ENCODE measurements around the gene PPP1R12C.
"Not testable (repeated sequence)": the region's sequence is repeated elsewhere in the genome, so short reads cannot be mapped to it uniquely, and the experiment has no call there.

Gene PPP1R12C

GRCh38 chr19:55109527-55110291 lies 7.7 kb downstream of the PPP1R12C start:
- no peak for DNase-seq

- not testable (repeated sequence) for DNase-seq
Measured at GRCh38 chr19:55107252-55107651, 10.2 kb downstream of the PPP1R12C start.

- no peak for DNase-seq
Measured at GRCh38 chr19:55106591-55106990, 10.8 kb downstream of the PPP1R12C start.

- no peak for DNase-seq
Measured at GRCh38 chr19:55105237-55105636, 12.2 kb downstream of the PPP1R12C start.

GRCh38 chr19:55103190-55103589 lies 14.2 kb downstream of the PPP1R12C start:
- DNase-seq = no peak

GRCh38 chr19:55101261-55101660 lies 16.2 kb downstream of the PPP1R12C start:
- no peak for DNase-seq

- no peak for DNase-seq
Measured at GRCh38 chr19:55099557-55100506, 17.6 kb downstream of the PPP1R12C start.

- no peak for DNase-seq
Measured at GRCh38 chr19:55098716-55099556, 18.5 kb downstream of the PPP1R12C start.

- DNase-seq = no peak
Measured at GRCh38 chr19:55097864-55098715, 19.3 kb downstream of the PPP1R12C start.

- no peak for DNase-seq
Measured at GRCh38 chr19:55096061-55096701, 21.3 kb downstream of the PPP1R12C start.

GRCh38 chr19:55095260-55096060 lies 22.0 kb downstream of the PPP1R12C start:
- DNase-seq = no peak

GRCh38 chr19:55094456-55095259 lies 22.8 kb downstream of the PPP1R12C start:
- no peak for DNase-seq

- no peak for DNase-seq
Measured at GRCh38 chr19:55092423-55093318, 24.8 kb downstream of the PPP1R12C start.

- no peak for DNase-seq
Measured at GRCh38 chr19:55091955-55092354, 25.5 kb downstream of the PPP1R12C start.

- no peak for DNase-seq
Measured at GRCh38 chr19:55091126-55091910, 26.1 kb downstream of the PPP1R12C start.

- DNase-seq = no peak
Measured at GRCh38 chr19:55090564-55090963, 26.9 kb downstream of the PPP1R12C start.

- no peak for DNase-seq
Measured at GRCh38 chr19:55089342-55089944, 28.0 kb downstream of the PPP1R12C start.
